ENCODE data around the gene INVS. TPM values are rescaled to one million over a fixed set of nuclear protein-coding genes. Genes with fewer than 3 reads are reported as not detected.

The INVS gene
- polyA plus RNA-seq, 1 of the 3 experiments (the other 2 are of a cell fraction): 8.1 TPM

GRCh38 chr9:100196215-100196614 is 97.2 kb downstream of the INVS start:
- H3K9me3 ChIP-seq: peaks cover 8% of the 10 kb centered on the region; the same call in 1 of the 2 replicates
- H3F3A ChIP-seq (replicated peaks; ENCODE audit: insufficient read depth): peaks cover 6% of the 10 kb centered on the region
- H3K36me3 ChIP-seq (replicated peaks in 1 of 2; ENCODE audit: control insufficient read depth in 1 of 2, insufficient read depth in 2 of 2, low read length in 1 of 2): peaks cover 2 to 18% of the 10 kb centered on the region in 2 experiments
- no peak for TF ChIP-seq JUND (IDR thresholded peaks at IDR 0.05)
- TF ChIP-seq, protein P1, sequence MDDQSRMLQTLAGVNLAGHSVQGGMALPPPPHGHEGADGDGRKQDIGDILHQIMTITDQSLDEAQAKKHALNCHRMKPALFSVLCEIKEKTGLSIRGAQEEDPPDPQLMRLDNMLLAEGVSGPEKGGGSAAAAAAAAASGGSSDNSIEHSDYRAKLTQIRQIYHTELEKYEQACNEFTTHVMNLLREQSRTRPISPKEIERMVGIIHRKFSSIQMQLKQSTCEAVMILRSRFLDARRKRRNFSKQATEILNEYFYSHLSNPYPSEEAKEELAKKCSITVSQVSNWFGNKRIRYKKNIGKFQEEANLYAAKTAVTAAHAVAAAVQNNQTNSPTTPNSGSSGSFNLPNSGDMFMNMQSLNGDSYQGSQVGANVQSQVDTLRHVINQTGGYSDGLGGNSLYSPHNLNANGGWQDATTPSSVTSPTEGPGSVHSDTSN (IDR thresholded peaks at IDR 0.05): no peak
- TF ChIP-seq USF2 (IDR thresholded peaks at IDR 0.05; ENCODE audit: borderline replicate concordance, low read depth, low read length): no peak
- TF ChIP-seq FOXM1 (IDR thresholded peaks at IDR 0.05; ENCODE audit: low read depth): no peak
- TF ChIP-seq MEF2A (IDR thresholded peaks at IDR 0.05; ENCODE audit: borderline replicate concordance, low read depth): no peak
- TF ChIP-seq POLR2AphosphoS5 (IDR thresholded peaks at IDR 0.05; ENCODE audit: low read depth, low read length): no peak
- TF ChIP-seq FOSL2 (IDR thresholded peaks at IDR 0.05; ENCODE audit: borderline replicate concordance, low read depth): no peak
- TF ChIP-seq, protein P2, sequence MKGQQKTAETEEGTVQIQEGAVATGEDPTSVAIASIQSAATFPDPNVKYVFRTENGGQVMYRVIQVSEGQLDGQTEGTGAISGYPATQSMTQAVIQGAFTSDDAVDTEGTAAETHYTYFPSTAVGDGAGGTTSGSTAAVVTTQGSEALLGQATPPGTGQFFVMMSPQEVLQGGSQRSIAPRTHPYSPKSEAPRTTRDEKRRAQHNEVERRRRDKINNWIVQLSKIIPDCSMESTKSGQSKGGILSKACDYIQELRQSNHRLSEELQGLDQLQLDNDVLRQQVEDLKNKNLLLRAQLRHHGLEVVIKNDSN (IDR thresholded peaks at IDR 0.05; ENCODE audit: borderline replicate concordance, low read depth): no peak
- peak; percentile 14; the same call in 1 of the 2 replicates for TF ChIP-seq RCOR1 (IDR thresholded peaks at IDR 0.05; ENCODE audit: low read length)
- peak; percentile 31; the same call in 1 of the 2 replicates for TF ChIP-seq GATA2 (CRISPR knock-in tag; IDR thresholded peaks at IDR 0.05)
- TF ChIP-seq, protein P3, sequence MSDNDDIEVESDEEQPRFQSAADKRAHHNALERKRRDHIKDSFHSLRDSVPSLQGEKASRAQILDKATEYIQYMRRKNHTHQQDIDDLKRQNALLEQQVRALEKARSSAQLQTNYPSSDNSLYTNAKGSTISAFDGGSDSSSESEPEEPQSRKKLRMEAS (IDR thresholded peaks at IDR 0.05; ENCODE audit: low read depth): no peak
- TF ChIP-seq ELF1 (IDR thresholded peaks at IDR 0.05): no peak
- TF ChIP-seq EZH2phosphoT487 (IDR thresholded peaks at IDR 0.05; ENCODE audit: borderline replicate concordance, low read depth): no peak
- TF ChIP-seq RAD21 (IDR thresholded peaks at IDR 0.05; ENCODE audit: low read length): no peak
- TF ChIP-seq CTCF (IDR thresholded peaks at IDR 0.05): no peak
- no peak for TF ChIP-seq NFIC (IDR thresholded peaks at IDR 0.05; ENCODE audit: borderline replicate concordance)
- H3K4me1 ChIP-seq (ENCODE audit: control insufficient read depth in 1 of 2, insufficient read depth in 2 of 2, low read depth in 1 of 2, low read length in 1 of 2): peaks cover 0 to 9% of the 10 kb centered on the region in 2 experiments; a peak in 2 of 4 replicates
- H3K4me3 ChIP-seq (ENCODE audit: low read depth in 2 of 2, low read length in 1 of 2): no peak overlapping the region
- DNase-seq: no peak
- no peak overlapping the region for H3K9ac ChIP-seq
- ChIA-PET POLR2A (no interaction called here), CTCF (interaction anchor here (0.8 kb wide), 1 partner anchor 1012 kb away, joined by 3 read pairs; no protein-coding TSS in a partner anchor)
- WGBS (ENCODE audit: low lambda C conversion rate): 88% methylated on average over 3 of the region's 3 CpGs
- no peak overlapping the region for H3K4me2 ChIP-seq
- no peaks in the 10 kb centered on the region for H3K27me3 ChIP-seq (ENCODE audit: insufficient read depth)
- H3K79me2 ChIP-seq (ENCODE audit: insufficient read depth): peaks cover 8% of the 10 kb centered on the region
- H3K27ac ChIP-seq (ENCODE audit: low read depth in 2 of 2, low read length in 1 of 2): peak overlapping the region in 1 of 2 experiments; percentile 23; a peak in 1 of 4 replicates
- H2AFZ ChIP-seq (ENCODE audit: low read depth): no peak overlapping the region
- H3K9me2 ChIP-seq: 0 out of 2 replicates have a peak, but pooled peaks cover 4% of the 10 kb centered on the region
- no peaks in the 10 kb centered on the region for H4K20me1 ChIP-seq (ENCODE audit: insufficient read depth)

All from SK-N-SH (cell line).